Loucy (cell line): ENCODE results near the gene PRRG3.

Experiments used
- H2AFZ ChIP-seq: fragments of 200-600 bp; sonication (generic); 2 replicates; pipeline ENCODE4 v1.6.0; 2016; ENCODE audit warnings: antibody characterized with exemption, mild to moderate bottlenecking, low read length, moderate library complexity
- H3F3A ChIP-seq: fragments of 200-600 bp; 2 replicates; pipeline ENCODE4 v1.6.0; 2016; ENCODE audit warnings: antibody characterized with exemption, low read depth, mild to moderate bottlenecking
- H3K27me3 ChIP-seq: fragments of 200-600 bp; sonication (generic); 2 replicates; pipeline ENCODE4 v1.6.1; 2014; ENCODE audit warnings: low read length, mild to moderate bottlenecking; ENCODE audit not compliant: insufficient read depth, poor library complexity, severe bottlenecking
- H3K36me3 ChIP-seq: fragments of 200-600 bp; sonication (generic); 2 replicates; pipeline ENCODE4 v1.6.1; 2016; ENCODE audit warnings: low read length; ENCODE audit not compliant: insufficient read depth
- H3K4me1 ChIP-seq: fragments of 200-600 bp; sonication (generic); 2 replicates; pipeline ENCODE4 v1.5.1; 2014; ENCODE audit warnings: low read length, mild to moderate bottlenecking; ENCODE audit not compliant: insufficient read depth, poor library complexity, severe bottlenecking
- H3K4me2 ChIP-seq: fragments of 200-600 bp; sonication (generic); 2 replicates; pipeline ENCODE4 v1.6.0; 2014; ENCODE audit warnings: antibody characterized with exemption, low read length, low read depth, mild to moderate bottlenecking; ENCODE audit not compliant: poor library complexity, severe bottlenecking
- H3K4me3 ChIP-seq: fragments of 200-600 bp; sonication (generic); 2 replicates; pipeline ENCODE4 v1.5.1; 2014; ENCODE audit warnings: low read length, mild to moderate bottlenecking, mixed read lengths; ENCODE audit not compliant: poor library complexity, severe bottlenecking
- H3K79me2 ChIP-seq: fragments of 200-600 bp; sonication (generic); 2 replicates; pipeline ENCODE4 v1.6.1; 2014; ENCODE audit warnings: low read length; ENCODE audit not compliant: insufficient read depth
- H3K9ac ChIP-seq: fragments of 200-600 bp; sonication (generic); 2 replicates; pipeline ENCODE4 v1.6.0; 2014; ENCODE audit warnings: mild to moderate bottlenecking, low read depth, low read length, moderate library complexity; ENCODE audit not compliant: poor library complexity, severe bottlenecking
- H3K9me2 ChIP-seq: fragments of 200-600 bp; sonication (generic); replicated peaks from 2 replicates; pipeline ENCODE4 v1.6.1; 2016; ENCODE audit warnings: low read depth, low read length, mixed read lengths
- H3K9me3 ChIP-seq: fragments of 200-600 bp; sonication (generic); 2 replicates; pipeline ENCODE4 v1.6.1; 2014; ENCODE audit warnings: mild to moderate bottlenecking, antibody characterized with exemption, low read length, low read depth; ENCODE audit not compliant: insufficient read depth
- H4K20me1 ChIP-seq: fragments of 200-600 bp; sonication (generic); 2 replicates; pipeline ENCODE4 v1.6.0; 2014; ENCODE audit warnings: antibody characterized with exemption, low read length, mild to moderate bottlenecking; ENCODE audit not compliant: insufficient read depth, poor library complexity, severe bottlenecking
- CTCF ChIP-seq: fragments of 200-600 bp; sonication (generic); conservative IDR thresholded peaks from 2 replicates; pipeline ENCODE4 v1.5.1; 2014; ENCODE audit warnings: mild to moderate bottlenecking, antibody characterized with exemption, low read length
- EZH2phosphoT487 ChIP-seq: fragments of 200-600 bp; IDR thresholded peaks from 2 replicates; pipeline ENCODE4 v1.6.1; 2018; ENCODE audit warnings: antibody characterized with exemption, mild to moderate bottlenecking, moderate library complexity, borderline replicate concordance

Gene PRRG3

DNA sequence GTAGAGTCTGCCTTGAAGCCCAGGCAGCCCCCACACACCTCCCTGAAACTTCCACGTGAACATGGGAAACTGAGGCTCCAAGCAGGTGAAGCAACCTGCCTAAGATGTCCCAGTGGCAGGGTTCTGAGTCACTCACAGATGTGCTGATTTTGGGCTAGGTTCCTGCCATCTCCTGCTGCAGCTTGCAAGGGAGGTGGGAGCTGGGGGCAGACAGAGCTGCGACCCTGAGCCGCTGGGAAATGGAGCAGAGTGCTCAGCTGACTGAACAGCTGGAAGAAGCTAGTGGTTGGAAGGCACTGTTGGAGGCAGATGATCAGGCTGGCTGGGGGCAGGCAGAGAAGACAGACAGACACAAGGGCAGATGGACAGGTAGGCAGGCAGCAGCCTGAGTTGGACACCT lies 17.0 kb downstream of the PRRG3 start:
- Histone ChIP-seq H3K4me3 (no peak overlapping the region), H3K27me3 (no peaks in the 10 kb centered on the region), H3K9me2 (no peaks in the 10 kb centered on the region), H4K20me1 (no peaks in the 10 kb centered on the region), H3K9ac (no peak overlapping the region), H3K4me2 (no peak overlapping the region), H3K4me1 (no peaks in the 10 kb centered on the region), H3K36me3 (no peaks in the 10 kb centered on the region), H3K79me2 (no peaks in the 10 kb centered on the region), H2AFZ (no peak overlapping the region), H3K9me3 (no peaks in the 10 kb centered on the region), H3F3A (no peaks in the 10 kb centered on the region)
- TF ChIP-seq CTCF (no peak), EZH2phosphoT487 (no peak)

GRCh38 chrX:151713849-151714248 lies 18.6 kb downstream of the PRRG3 start:
- no peaks in the 10 kb centered on the region for H3K4me1 ChIP-seq
- H3K27me3 ChIP-seq = no peaks in the 10 kb centered on the region
- no peaks in the 10 kb centered on the region for H3K9me2 ChIP-seq
- no peak for TF ChIP-seq EZH2phosphoT487
- TF ChIP-seq CTCF = peak; percentile 64
- no peaks in the 10 kb centered on the region for H4K20me1 ChIP-seq
- no peaks in the 10 kb centered on the region for H3K36me3 ChIP-seq
- no peak overlapping the region for H2AFZ ChIP-seq
- H3K9me3 ChIP-seq = no peaks in the 10 kb centered on the region
- no peaks in the 10 kb centered on the region for H3K79me2 ChIP-seq
- H3K9ac ChIP-seq = no peak overlapping the region
- no peaks in the 10 kb centered on the region for H3F3A ChIP-seq
- H3K4me3 ChIP-seq = no peak overlapping the region
- H3K4me2 ChIP-seq = no peak overlapping the region

DNA sequence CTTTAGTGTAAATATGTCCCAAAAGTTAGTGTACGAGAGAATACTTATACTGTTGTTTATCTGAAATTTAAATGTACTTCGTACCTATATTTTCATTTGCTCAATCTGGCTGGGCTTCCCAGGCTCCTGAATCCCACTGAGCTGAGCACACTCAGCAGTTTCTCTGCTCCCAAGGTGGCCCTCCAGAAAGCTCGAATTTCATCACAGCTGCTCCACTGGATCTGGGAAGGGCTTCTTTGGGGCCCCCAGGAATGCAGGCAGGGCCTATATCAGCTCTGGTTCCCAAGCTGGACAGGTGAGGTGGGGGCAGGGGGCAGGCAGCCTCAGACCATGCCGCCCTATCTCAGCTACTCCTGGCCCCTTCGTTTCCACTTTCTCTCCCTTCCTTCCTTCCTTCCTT lies 19.1 kb downstream of the PRRG3 start:
- no peaks in the 10 kb centered on the region for H3K36me3 ChIP-seq
- H2AFZ ChIP-seq = no peak overlapping the region
- H3K9me2 ChIP-seq = no peaks in the 10 kb centered on the region
- H3K9me3 ChIP-seq = no peaks in the 10 kb centered on the region
- no peaks in the 10 kb centered on the region for H4K20me1 ChIP-seq
- no peak overlapping the region for H3K9ac ChIP-seq
- TF ChIP-seq EZH2phosphoT487 (no peak), CTCF (no peak)
- no peak overlapping the region for H3K4me3 ChIP-seq
- H3K4me2 ChIP-seq = no peak overlapping the region
- no peaks in the 10 kb centered on the region for H3K4me1 ChIP-seq
- H3K79me2 ChIP-seq = no peaks in the 10 kb centered on the region
- no peaks in the 10 kb centered on the region for H3F3A ChIP-seq
- no peaks in the 10 kb centered on the region for H3K27me3 ChIP-seq
